ES-I3 (cell line): ENCODE data around the gene CDK19.
"Not testable (repeated sequence)": the region's sequence is repeated elsewhere in the genome, so short reads cannot be mapped to it uniquely, and the experiment has no call there.

ENCODE experiments used
- H3K36me3 ChIP-seq: 2 replicates; pipeline ENCODE4 v1.6.1; 2013; ENCODE audit warnings: mild to moderate bottlenecking, low read length, control low read depth, moderate library complexity; ENCODE audit not compliant: insufficient read depth
- H3K4me1 ChIP-seq: 2 replicates; pipeline ENCODE4 v1.6.1; 2013; ENCODE audit warnings: mild to moderate bottlenecking, control low read depth, low read length; ENCODE audit not compliant: insufficient read depth
- H3K9ac ChIP-seq: 2 replicates; pipeline ENCODE4 v1.6.1; 2013; ENCODE audit warnings: low read depth, mild to moderate bottlenecking, low read length, moderate library complexity
- H3K9me3 ChIP-seq: 2 replicates; pipeline ENCODE4 v1.6.1; 2013; ENCODE audit warnings: mild to moderate bottlenecking, low read length, moderate library complexity; ENCODE audit not compliant: control insufficient read depth, insufficient read depth

The CDK19 gene

GRCh38 chr6:110756817-110757216, 58.5 kb downstream of the CDK19 start:
- no peaks in the 10 kb centered on the region for H3K36me3 ChIP-seq
- no peaks in the 10 kb centered on the region for H3K4me1 ChIP-seq

GRCh38 chr6:110755411-110755834, 59.8 kb downstream of the CDK19 start:
- Histone ChIP-seq H3K9ac (no peak overlapping the region), H3K9me3 (no peaks in the 10 kb centered on the region), H3K36me3 (no peaks in the 10 kb centered on the region), H3K4me1 (no peaks in the 10 kb centered on the region)

More at GRCh38 chr6:110756817-110757216, 58.5 kb downstream of the CDK19 start:
- no peaks in the 10 kb centered on the region for H3K9me3 ChIP-seq
- H3K9ac ChIP-seq = no peak overlapping the region

- not testable (repeated sequence) for H3K36me3 ChIP-seq, H3K9ac ChIP-seq, H3K4me1 ChIP-seq, H3K9me3 ChIP-seq
Measured at GRCh38 chr6:110753936-110754668, 61.2 kb downstream of the CDK19 start.

- Histone ChIP-seq H3K36me3 (no peaks in the 10 kb centered on the region), H3K9ac (no peak overlapping the region), H3K4me1 (no peaks in the 10 kb centered on the region), H3K9me3 (0 out of 2 replicates have a peak, but pooled peaks cover 8% of the 10 kb centered on the region)
Measured at GRCh38 chr6:110748453-110748852, 66.8 kb downstream of the CDK19 start.

- H3K9me3 ChIP-seq = peaks cover 19% of the 10 kb centered on the region; the same call in 1 of the 2 replicates
- no peaks in the 10 kb centered on the region; the same call in 1 of the 2 replicates for H3K36me3 ChIP-seq
- H3K4me1 ChIP-seq = no peaks in the 10 kb centered on the region
- H3K9ac ChIP-seq = no peak overlapping the region
Measured at GRCh38 chr6:110746680-110747079, 68.6 kb downstream of the CDK19 start.

- Histone ChIP-seq H3K9me3 (peaks cover 22% of the 10 kb centered on the region; the same call in 1 of the 2 replicates), H3K4me1 (no peaks in the 10 kb centered on the region), H3K36me3 (no peaks in the 10 kb centered on the region; the same call in 1 of the 2 replicates), H3K9ac (no peak overlapping the region)
Measured at GRCh38 chr6:110744991-110745390, 70.3 kb downstream of the CDK19 start.

GRCh38 chr6:110742552-110742951, 72.7 kb downstream of the CDK19 start:
- not testable (repeated sequence) for H3K9ac ChIP-seq, H3K36me3 ChIP-seq, H3K4me1 ChIP-seq
- peaks cover 22% of the 10 kb centered on the region; the same call in 1 of the 2 replicates for H3K9me3 ChIP-seq

GRCh38 chr6:110741517-110741916, 73.8 kb downstream of the CDK19 start:
- Histone ChIP-seq H3K9me3 (peaks cover 22% of the 10 kb centered on the region; the same call in 1 of the 2 replicates), H3K4me1 (no peaks in the 10 kb centered on the region), H3K36me3 (no peaks in the 10 kb centered on the region; the same call in 1 of the 2 replicates), H3K9ac (no peak overlapping the region)

GRCh38 chr6:110738899-110739365, 76.3 kb downstream of the CDK19 start:
- no peaks in the 10 kb centered on the region for H3K4me1 ChIP-seq
- no peak overlapping the region for H3K9ac ChIP-seq
- no peaks in the 10 kb centered on the region; the same call in 1 of the 2 replicates for H3K36me3 ChIP-seq
- peaks cover 19% of the 10 kb centered on the region; the same call in 1 of the 2 replicates for H3K9me3 ChIP-seq

GRCh38 chr6:110735666-110736065, 79.6 kb downstream of the CDK19 start:
- Histone ChIP-seq H3K9me3 (no peaks in the 10 kb centered on the region), H3K36me3 (no peaks in the 10 kb centered on the region), H3K9ac (no peak overlapping the region), H3K4me1 (no peaks in the 10 kb centered on the region)

GRCh38 chr6:110731898-110732297, 83.4 kb downstream of the CDK19 start:
- Histone ChIP-seq H3K9ac (no peak overlapping the region), H3K4me1 (no peaks in the 10 kb centered on the region), H3K9me3 (no peaks in the 10 kb centered on the region), H3K36me3 (no peaks in the 10 kb centered on the region)

GRCh38 chr6:110731196-110731595, 84.1 kb downstream of the CDK19 start:
- H3K9ac ChIP-seq = no peak overlapping the region
- H3K36me3 ChIP-seq = no peaks in the 10 kb centered on the region
- no peaks in the 10 kb centered on the region for H3K4me1 ChIP-seq
- no peaks in the 10 kb centered on the region for H3K9me3 ChIP-seq

- H3K9ac ChIP-seq = no peak overlapping the region
- no peaks in the 10 kb centered on the region for H3K36me3 ChIP-seq
- H3K9me3 ChIP-seq = no peaks in the 10 kb centered on the region
- no peaks in the 10 kb centered on the region for H3K4me1 ChIP-seq
Measured at GRCh38 chr6:110728501-110728900, 86.8 kb downstream of the CDK19 start.

GRCh38 chr6:110723017-110723416, 92.3 kb downstream of the CDK19 start:
- H3K9ac ChIP-seq = no peak overlapping the region
- H3K36me3 ChIP-seq = no peaks in the 10 kb centered on the region; the same call in 1 of the 2 replicates
- H3K4me1 ChIP-seq = no peaks in the 10 kb centered on the region
- no peaks in the 10 kb centered on the region for H3K9me3 ChIP-seq

- Histone ChIP-seq H3K9me3 (no peaks in the 10 kb centered on the region), H3K36me3 (no peaks in the 10 kb centered on the region; the same call in 1 of the 2 replicates), H3K9ac (no peak overlapping the region), H3K4me1 (no peaks in the 10 kb centered on the region)
Measured at GRCh38 chr6:110720066-110720465, 95.2 kb downstream of the CDK19 start.
